ENCODE results near the gene BNC2. TPM values are rescaled to one million over a fixed set of nuclear protein-coding genes. Genes with fewer than 3 reads are reported as not detected.

Gene BNC2
- total RNA-seq, 1 donor from 2014 or later = 2.4 TPM

DNA sequence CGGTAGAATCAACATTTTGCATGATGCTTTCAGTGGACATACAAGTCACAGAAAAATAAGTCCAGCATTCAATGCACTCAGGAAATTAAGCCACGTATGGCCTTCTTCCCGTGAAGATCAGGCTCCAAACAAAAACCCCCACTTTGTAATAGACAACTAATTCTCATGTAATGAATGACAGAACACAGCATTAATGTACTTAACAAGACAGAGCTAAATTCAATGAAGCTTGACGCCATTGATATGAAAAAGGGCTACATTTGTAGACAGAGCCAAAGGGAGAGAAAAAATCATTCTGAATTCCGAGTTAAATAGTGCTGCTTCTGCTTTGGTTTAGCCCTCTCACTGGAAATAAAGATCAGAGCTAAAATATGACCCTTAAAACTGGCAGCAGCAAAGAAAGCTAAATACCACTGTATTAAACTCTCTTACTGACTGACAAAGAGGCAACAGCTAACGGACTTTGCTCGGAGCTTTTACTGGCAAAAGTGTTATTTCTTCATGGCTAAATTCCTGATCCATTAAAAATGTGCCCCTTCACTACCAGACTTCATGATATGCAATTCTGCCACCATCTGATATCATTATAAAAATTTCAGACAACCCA lies 250.5 kb downstream of the BNC2 start:
- no peaks in the 10 kb centered on the region for H3K9me3 ChIP-seq (ENCODE audit: low read depth)
- H3K9me3 Mint-ChIP-seq = no peaks in the 10 kb centered on the region
- H3K4me1 Mint-ChIP-seq = peaks cover 31% of the 10 kb centered on the region
- no peak overlapping the region for H3K4me2 ChIP-seq
- H3K9ac ChIP-seq = no peak overlapping the region
- no peak overlapping the region for H3K4me3 ChIP-seq
- no peak for TF ChIP-seq EZH2phosphoT487 (IDR thresholded peaks at IDR 0.05)
- TF ChIP-seq, protein P1, sequence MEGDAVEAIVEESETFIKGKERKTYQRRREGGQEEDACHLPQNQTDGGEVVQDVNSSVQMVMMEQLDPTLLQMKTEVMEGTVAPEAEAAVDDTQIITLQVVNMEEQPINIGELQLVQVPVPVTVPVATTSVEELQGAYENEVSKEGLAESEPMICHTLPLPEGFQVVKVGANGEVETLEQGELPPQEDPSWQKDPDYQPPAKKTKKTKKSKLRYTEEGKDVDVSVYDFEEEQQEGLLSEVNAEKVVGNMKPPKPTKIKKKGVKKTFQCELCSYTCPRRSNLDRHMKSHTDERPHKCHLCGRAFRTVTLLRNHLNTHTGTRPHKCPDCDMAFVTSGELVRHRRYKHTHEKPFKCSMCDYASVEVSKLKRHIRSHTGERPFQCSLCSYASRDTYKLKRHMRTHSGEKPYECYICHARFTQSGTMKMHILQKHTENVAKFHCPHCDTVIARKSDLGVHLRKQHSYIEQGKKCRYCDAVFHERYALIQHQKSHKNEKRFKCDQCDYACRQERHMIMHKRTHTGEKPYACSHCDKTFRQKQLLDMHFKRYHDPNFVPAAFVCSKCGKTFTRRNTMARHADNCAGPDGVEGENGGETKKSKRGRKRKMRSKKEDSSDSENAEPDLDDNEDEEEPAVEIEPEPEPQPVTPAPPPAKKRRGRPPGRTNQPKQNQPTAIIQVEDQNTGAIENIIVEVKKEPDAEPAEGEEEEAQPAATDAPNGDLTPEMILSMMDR (IDR thresholded peaks at IDR 0.05) = no peak
- TF ChIP-seq EZH2 (IDR thresholded peaks at IDR 0.05) = no peak
- no peaks in the 10 kb centered on the region for H3K36me3 ChIP-seq
- peak overlapping the region; percentile 16 for H3K27ac Mint-ChIP-seq
- no peaks in the 10 kb centered on the region for H3F3A ChIP-seq (ENCODE audit: low read depth)
- no peaks in the 10 kb centered on the region for H3K79me2 ChIP-seq (ENCODE audit: low read depth)
- H3K27ac ChIP-seq = no peak overlapping the region
- H3K36me3 Mint-ChIP-seq = no peaks in the 10 kb centered on the region
- H4K20me1 ChIP-seq (ENCODE audit: low read depth) = no peaks in the 10 kb centered on the region
- H3K27me3 Mint-ChIP-seq (ENCODE audit: insufficient read depth, low read depth) = peaks cover 2% of the 10 kb centered on the region
- no peaks in the 10 kb centered on the region for H3K27me3 ChIP-seq
- DNase-seq (ENCODE audit: low spot score) = no peak
- no peak overlapping the region for H3K4me3 Mint-ChIP-seq
- H2AFZ ChIP-seq (replicated peaks) = peak overlapping the region; percentile 18
- H3K4me1 ChIP-seq = peaks cover 45% of the 10 kb centered on the region

DNA sequence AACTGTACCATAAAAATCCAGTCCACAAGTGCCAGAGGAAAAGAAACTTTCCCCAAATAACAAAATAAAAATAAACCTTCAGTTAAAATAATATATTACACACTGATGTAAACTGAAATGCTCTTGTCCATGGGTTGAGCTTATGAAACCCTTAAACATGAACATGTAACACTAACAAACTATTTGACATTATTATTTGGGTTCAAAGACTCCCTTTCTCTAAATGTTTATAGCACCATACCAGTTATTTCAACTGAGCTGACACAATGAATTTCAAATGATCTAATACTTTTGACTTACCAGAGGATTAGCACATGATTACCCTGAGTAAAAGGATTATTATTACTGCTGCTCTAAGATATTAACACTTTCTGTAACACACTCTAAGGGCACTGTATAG lies 251.1 kb downstream of the BNC2 start:
- Mint-ChIP-seq H3K4me3 (no peak overlapping the region), H3K27ac (no peak overlapping the region), H3K36me3 (no peaks in the 10 kb centered on the region), H3K4me1 (peaks cover 25% of the 10 kb centered on the region), H3K27me3 (ENCODE audit: insufficient read depth, low read depth) (peaks cover 2% of the 10 kb centered on the region), H3K9me3 (no peaks in the 10 kb centered on the region)
- Histone ChIP-seq H3K9me3 (ENCODE audit: low read depth) (no peaks in the 10 kb centered on the region), H3K4me2 (no peak overlapping the region), H3K9ac (no peak overlapping the region), H3F3A (ENCODE audit: low read depth) (no peaks in the 10 kb centered on the region), H3K36me3 (no peaks in the 10 kb centered on the region), H3K27me3 (no peaks in the 10 kb centered on the region), H3K4me3 (no peak overlapping the region), H3K4me1 (peaks cover 38% of the 10 kb centered on the region), H3K27ac (no peak overlapping the region), H3K79me2 (ENCODE audit: low read depth) (no peaks in the 10 kb centered on the region), H4K20me1 (ENCODE audit: low read depth) (no peaks in the 10 kb centered on the region), H2AFZ (replicated peaks) (no peak overlapping the region)
- DNase-seq (ENCODE audit: low spot score) = no peak
- TF ChIP-seq, protein P1 (IDR thresholded peaks at IDR 0.05) = no peak
- TF ChIP-seq EZH2phosphoT487 (IDR thresholded peaks at IDR 0.05) = no peak
- no peak for TF ChIP-seq EZH2 (IDR thresholded peaks at IDR 0.05)

DNA sequence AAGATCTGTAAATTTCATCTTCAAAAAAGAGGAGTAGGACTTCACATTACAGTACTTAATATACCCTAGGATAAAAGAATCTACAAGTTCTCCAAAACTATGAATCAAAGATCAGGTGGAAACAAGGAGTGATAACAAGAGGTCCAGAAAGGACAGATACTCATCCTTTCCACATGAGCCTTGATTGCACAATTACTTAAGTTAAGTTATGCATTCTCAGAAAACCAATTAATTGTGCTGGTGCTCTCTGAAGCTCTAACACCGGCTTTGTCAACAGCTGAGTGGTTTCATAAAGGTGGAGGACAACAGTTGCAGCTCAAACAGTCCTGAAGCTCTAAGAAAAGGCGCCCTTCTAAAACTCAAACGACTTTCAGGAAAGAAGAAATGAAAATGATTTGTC lies 251.9 kb downstream of the BNC2 start:
- DNase-seq (ENCODE audit: low spot score) = peak; percentile 24
- no peaks in the 10 kb centered on the region for H3K36me3 Mint-ChIP-seq
- H2AFZ ChIP-seq (replicated peaks) = no peak overlapping the region

More for the DNA sequence above, 251.9 kb downstream of the BNC2 start:
- H4K20me1 ChIP-seq (ENCODE audit: low read depth) = no peaks in the 10 kb centered on the region
- H3K4me1 ChIP-seq = peaks cover 31% of the 10 kb centered on the region
- no peaks in the 10 kb centered on the region for H3K36me3 ChIP-seq
- H3K4me2 ChIP-seq = no peak overlapping the region
- no peak overlapping the region for H3K27ac ChIP-seq
- Mint-ChIP-seq H3K9me3 (no peaks in the 10 kb centered on the region), H3K4me3 (no peak overlapping the region), H3K27ac (no peak overlapping the region), H3K4me1 (peaks cover 20% of the 10 kb centered on the region), H3K27me3 (ENCODE audit: insufficient read depth, low read depth) (peaks cover 2% of the 10 kb centered on the region)
- no peaks in the 10 kb centered on the region for H3F3A ChIP-seq (ENCODE audit: low read depth)
- H3K27me3 ChIP-seq = no peaks in the 10 kb centered on the region
- H3K9ac ChIP-seq = no peak overlapping the region
- H3K4me3 ChIP-seq = no peak overlapping the region
- no peaks in the 10 kb centered on the region for H3K79me2 ChIP-seq (ENCODE audit: low read depth)
- no peaks in the 10 kb centered on the region for H3K9me3 ChIP-seq (ENCODE audit: low read depth)
- TF ChIP-seq EZH2 (IDR thresholded peaks at IDR 0.05) (no peak), EZH2phosphoT487 (IDR thresholded peaks at IDR 0.05) (no peak)
- TF ChIP-seq, protein P1 (IDR thresholded peaks at IDR 0.05) = no peak
